IMR-90 (cell line): ENCODE data around the gene ATP10B. TPM values are rescaled to one million over a fixed set of nuclear protein-coding genes. Genes with fewer than 3 reads are reported as not detected.

Source experiments
- ATAC-seq: fragments of 200-7000 bp; cut with Tn5 transposase; 2 replicates; pipeline ENCODE4 v1.9.1; 2020; ENCODE audit warnings: low read depth, mild to moderate bottlenecking, moderate library complexity
- BruUV-seq: library from RNA; stranded (reverse); fragments of 400-500 nt; replicated peaks from 2 replicates; lab custom pipeline; 2021; lab: Mats Ljungman, UMichigan
- CTCF ChIA-PET: fragments of 300-600 bp; formaldehyde crosslinking; extraction: SDS; loops from one replicate; lab custom pipeline; 2021; ENCODE audit warnings: antibody characterized with exemption; lab: Yijun Ruan, JAX
- POLR2A ChIA-PET: fragments of 300-600 bp; sonication (Branson Sonifier 250); formaldehyde crosslinking; loops from one replicate; lab custom pipeline; 2022; ENCODE audit warnings: antibody characterized with exemption; ENCODE audit not compliant: unreplicated experiment; lab: Charles Lee
- DNase-seq: peaks from one replicate; pipeline ENCODE4 v3.0.0; 2013
- H2AFZ ChIP-seq: replicated peaks from 2 replicates; pipeline ENCODE3; 2013; ENCODE audit warnings: low read length, mild to moderate bottlenecking; ENCODE audit not compliant: poor library complexity
- H2AK5ac ChIP-seq: 2 replicates; pipeline ENCODE4 v1.6.1; 2013; ENCODE audit warnings: low read depth, low read length, inconsistent platforms
- H2AK9ac ChIP-seq: replicated peaks from 2 replicates; pipeline ENCODE3; 2013; ENCODE audit warnings: mild to moderate bottlenecking, low read depth, low read length, moderate library complexity; ENCODE audit not compliant: poor library complexity
- H2BK120ac ChIP-seq: 2 replicates; pipeline ENCODE4 v1.6.1; 2013; ENCODE audit warnings: low read depth, low read length, inconsistent platforms
- H2BK15ac ChIP-seq: 3 replicates; pipeline ENCODE4 v1.6.1; 2013; ENCODE audit warnings: low read depth, low read length, inconsistent platforms
- H2BK20ac ChIP-seq: 2 replicates; pipeline ENCODE4 v1.6.1; 2013; ENCODE audit warnings: low read depth, mild to moderate bottlenecking, inconsistent platforms, low read length, moderate library complexity
- H2BK5ac ChIP-seq: 2 replicates; pipeline ENCODE4 v1.6.1; 2013; ENCODE audit warnings: mild to moderate bottlenecking, low read depth, low read length, inconsistent platforms; ENCODE audit not compliant: poor library complexity, severe bottlenecking
- H3K14ac ChIP-seq: replicated peaks from 2 replicates; pipeline ENCODE4 v1.6.1; 2013; ENCODE audit warnings: low read depth, low read length, inconsistent platforms
- H3K18ac ChIP-seq: 2 replicates; pipeline ENCODE4 v1.6.1; 2013; ENCODE audit warnings: low read depth, low read length, control low read depth
- H3K23ac ChIP-seq: 2 replicates; pipeline ENCODE4 v1.6.1; 2013; ENCODE audit warnings: low read depth, low read length, inconsistent platforms
- H3K27ac ChIP-seq: 2 replicates; pipeline ENCODE4 v1.5.1; 2013; ENCODE audit warnings: mild to moderate bottlenecking, control low read depth, low read length; ENCODE audit not compliant: insufficient read depth
- H3K27me3 ChIP-seq: 2 replicates; pipeline ENCODE4 v1.6.1; 2013; ENCODE audit warnings: low read length; ENCODE audit not compliant: control insufficient read depth, insufficient read depth
- H3K36me3 ChIP-seq: 2 replicates; pipeline ENCODE4 v1.6.1; 2013; ENCODE audit warnings: low read length, mixed read lengths; ENCODE audit not compliant: control insufficient read depth, insufficient read depth
- H3K4ac ChIP-seq: 2 replicates; pipeline ENCODE4 v1.6.1; 2013; ENCODE audit warnings: low read depth, low read length, inconsistent platforms
- H3K4me1 ChIP-seq: 2 replicates; pipeline ENCODE4 v1.6.1; 2013; ENCODE audit warnings: low read length, mixed read lengths; ENCODE audit not compliant: control insufficient read depth, insufficient read depth
- H3K4me2 ChIP-seq: 2 replicates; pipeline ENCODE4 v1.6.1; 2013; ENCODE audit warnings: low read depth, mild to moderate bottlenecking, control low read depth, low read length, moderate library complexity
- H3K4me3 ChIP-seq: 2 replicates; pipeline ENCODE4 v1.5.1; 2013; ENCODE audit warnings: low read depth, mild to moderate bottlenecking, control low read depth, low read length, moderate library complexity; ENCODE audit not compliant: insufficient read depth
- H3K56ac ChIP-seq: 2 replicates; pipeline ENCODE4 v1.6.1; 2013; ENCODE audit warnings: low read length, inconsistent platforms; ENCODE audit not compliant: insufficient read depth; ENCODE audit errors: extremely low read depth
- H3K79me1 ChIP-seq, 2 experiments: 2 replicates each; pipeline ENCODE4 v1.6.1; 2013; ENCODE audit warnings: low read length in 2 of 2, inconsistent platforms in 1 of 2, low read depth in 1 of 2
- H3K9ac ChIP-seq: 2 replicates; pipeline ENCODE4 v1.6.1; 2013; ENCODE audit warnings: low read depth, low read length, control low read depth
- H3K9me1 ChIP-seq: 2 replicates; pipeline ENCODE4 v1.6.1; 2013; ENCODE audit warnings: low read length, inconsistent platforms; ENCODE audit not compliant: insufficient read depth
- H3K9me3 ChIP-seq: 2 replicates; pipeline ENCODE4 v1.6.1; 2013; ENCODE audit warnings: low read length; ENCODE audit not compliant: control insufficient read depth, insufficient read depth
- H4K20me1 ChIP-seq: 2 replicates; pipeline ENCODE4 v1.6.1; 2013; ENCODE audit warnings: low read length, inconsistent platforms; ENCODE audit not compliant: insufficient read depth
- H4K5ac ChIP-seq: 2 replicates; pipeline ENCODE4 v1.6.1; 2013; ENCODE audit warnings: mild to moderate bottlenecking, low read depth, low read length, control low read depth
- H4K8ac ChIP-seq, 2 experiments: 2 replicates each; pipeline ENCODE4 v1.6.1; 2013; ENCODE audit warnings: low read depth in 2 of 2, low read length in 2 of 2, control low read depth in 1 of 2, inconsistent platforms in 1 of 2
- H4K91ac ChIP-seq: 2 replicates; pipeline ENCODE4 v1.6.1; 2013; ENCODE audit warnings: low read depth, low read length, inconsistent platforms; ENCODE audit not compliant: insufficient read depth
- CTCF ChIP-seq: conservative IDR thresholded peaks from 2 replicates; pipeline ENCODE4 v1.5.1; 2012; ENCODE audit warnings: mild to moderate bottlenecking, low read depth, low read length, improper control_type of control experiment
- MXI1 ChIP-seq: IDR thresholded peaks from 2 replicates; pipeline ENCODE4 v1.6.1; 2012; ENCODE audit warnings: low read depth, mild to moderate bottlenecking, low read length, moderate library complexity, borderline replicate concordance
- RCOR1 ChIP-seq: IDR thresholded peaks from 2 replicates; pipeline ENCODE4 v1.6.1; 2012; ENCODE audit warnings: mild to moderate bottlenecking, low read length, improper control_type of control experiment; ENCODE audit not compliant: insufficient replicate concordance
- RFX5 ChIP-seq: IDR thresholded peaks from 2 replicates; pipeline ENCODE4 v1.8.0; 2012; ENCODE audit warnings: low read depth, mild to moderate bottlenecking, low read length, moderate library complexity
- WGBS, 2 experiments: methylation state at CpG; one replicate each; pipeline versions ENCODE4 v1.1.5 to v1.1.7; 2013; ENCODE audit warnings: missing lambda C conversion rate in 2 of 2; ENCODE audit not compliant: insufficient read length in 1 of 2; ENCODE audit errors: extremely low coverage in 2 of 2; 5-methylcytosine and 5-hydroxymethylcytosine counted together
- dilution Hi-C: fragments of 300-500 bp; cut with HindIII; formaldehyde crosslinking; loops from one replicate; pipeline ENCODE4 v1.14.3; 2018; ENCODE audit warnings: low sequenced_read_pairs; ENCODE audit not compliant: unreplicated experiment
- in situ Hi-C: fragments of 300-500 bp; cut with MboI; formaldehyde crosslinking; loops from 3 replicates; pipeline ENCODE4 v1.14.3; 2019; ENCODE audit warnings: low sequenced_read_pairs, inconsistent platforms, mixed read lengths
- intact Hi-C: fragments of 100-400 bp; cut with micrococcal nuclease; formaldehyde crosslinking; loops from 2 replicates; pipeline ENCODE4 v1.10.0; 2022
- polyA plus RNA-seq, 3 experiments: library from polyadenylated mRNA; depleted of rRNA; stranded (reverse); fragments of >200 nt; gene quantifications; 2 replicates each; pipeline ENCODE4 v1.2.3, GENCODE V29; 2012; ENCODE audit warnings: low replicate concordance in 1 of 3
- total RNA-seq: library from RNA; depleted of rRNA; stranded (reverse); fragments of >200 nt; gene quantifications from 2 replicates; pipeline ENCODE4 v1.2.3, GENCODE V29; 2012
- TF ChIP-seq, protein P1 (sequence below): fragments of 150-350 bp; IDR thresholded peaks from 2 replicates; pipeline ENCODE4 v1.6.1; 2016; ENCODE audit warnings: low read depth, mild to moderate bottlenecking, low read length, moderate library complexity, borderline replicate concordance

ATP10B gene
- total and polyA plus RNA-seq, 2 of the 4 experiments (the other 2 are of a cell fraction): not detected

DNA sequence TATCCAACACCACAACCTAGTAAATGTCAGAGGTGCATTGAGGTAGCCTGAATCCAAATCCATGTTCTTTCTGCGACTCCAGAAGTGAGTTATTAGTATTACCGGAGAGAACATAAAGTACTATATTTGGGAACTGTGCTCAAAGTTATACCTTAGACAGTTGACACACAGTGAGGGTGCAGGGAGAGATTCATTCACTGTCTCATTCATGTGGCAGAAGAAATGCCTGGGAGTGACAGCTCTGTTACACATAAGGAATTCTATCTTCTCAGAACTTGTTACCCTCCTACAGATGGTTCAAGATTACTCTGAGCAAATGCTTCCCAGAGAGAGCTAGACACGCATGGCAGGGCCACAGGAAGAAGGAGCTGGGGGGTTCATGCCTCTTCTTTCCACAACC, 103.0 kb downstream of the ATP10B start:
- Histone ChIP-seq H3K56ac (no peak overlapping the region), H3K9me3 (peaks cover 23% of the 10 kb centered on the region), H4K5ac (no peak overlapping the region), H4K20me1 (no peaks in the 10 kb centered on the region), H2AK9ac (no peak overlapping the region), H4K8ac (no peak overlapping the region), H4K91ac (no peak overlapping the region), H2BK120ac (no peak overlapping the region), H3K9ac (no peak overlapping the region), H2BK5ac (no peak overlapping the region), H3K18ac (no peak overlapping the region), H3K27ac (no peak overlapping the region), H2BK20ac (no peak overlapping the region), H3K14ac (no peak overlapping the region), H2AK5ac (no peak overlapping the region), H3K4ac (no peak overlapping the region), H3K4me1 (no peaks in the 10 kb centered on the region), H3K23ac (no peak overlapping the region), H3K36me3 (no peaks in the 10 kb centered on the region), H3K27me3 (no peaks in the 10 kb centered on the region), H3K9me1 (no peaks in the 10 kb centered on the region), H3K4me2 (no peak overlapping the region), H2BK15ac (no peak overlapping the region), H3K4me3 (no peak overlapping the region), H2AFZ (no peak overlapping the region), H3K79me1 (no peaks in the 10 kb centered on the region)
- in situ Hi-C loops (no loop called here), dilution Hi-C loops (no loop called here), intact Hi-C loops (no loop called here)
- no peak for DNase-seq
- ChIA-PET CTCF (no interaction called here), POLR2A (no interaction called here)
- no TSS peak for BruUV-seq
- no CpG with 5 or more reads among the region's 3 CpGs for WGBS, 2 experiments
- TF ChIP-seq, protein P1, sequence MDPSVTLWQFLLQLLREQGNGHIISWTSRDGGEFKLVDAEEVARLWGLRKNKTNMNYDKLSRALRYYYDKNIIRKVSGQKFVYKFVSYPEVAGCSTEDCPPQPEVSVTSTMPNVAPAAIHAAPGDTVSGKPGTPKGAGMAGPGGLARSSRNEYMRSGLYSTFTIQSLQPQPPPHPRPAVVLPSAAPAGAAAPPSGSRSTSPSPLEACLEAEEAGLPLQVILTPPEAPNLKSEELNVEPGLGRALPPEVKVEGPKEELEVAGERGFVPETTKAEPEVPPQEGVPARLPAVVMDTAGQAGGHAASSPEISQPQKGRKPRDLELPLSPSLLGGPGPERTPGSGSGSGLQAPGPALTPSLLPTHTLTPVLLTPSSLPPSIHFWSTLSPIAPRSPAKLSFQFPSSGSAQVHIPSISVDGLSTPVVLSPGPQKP: no peak
- no peak for TF ChIP-seq MXI1
- no peak for TF ChIP-seq RCOR1
- TF ChIP-seq CTCF: no peak
- TF ChIP-seq RFX5: no peak
- no peak for ATAC-seq
